Measurements from ENCODE around the gene KRT34. TPM values are rescaled to one million over a fixed set of nuclear protein-coding genes. Genes with fewer than 3 reads are reported as not detected.
"Not testable (repeated sequence)": the region's sequence is repeated elsewhere in the genome, so short reads cannot be mapped to it uniquely, and the experiment has no call there.

KRT34 gene
- polyA plus RNA-seq, 1 donor from 2014 or later, result not detected

DNA sequence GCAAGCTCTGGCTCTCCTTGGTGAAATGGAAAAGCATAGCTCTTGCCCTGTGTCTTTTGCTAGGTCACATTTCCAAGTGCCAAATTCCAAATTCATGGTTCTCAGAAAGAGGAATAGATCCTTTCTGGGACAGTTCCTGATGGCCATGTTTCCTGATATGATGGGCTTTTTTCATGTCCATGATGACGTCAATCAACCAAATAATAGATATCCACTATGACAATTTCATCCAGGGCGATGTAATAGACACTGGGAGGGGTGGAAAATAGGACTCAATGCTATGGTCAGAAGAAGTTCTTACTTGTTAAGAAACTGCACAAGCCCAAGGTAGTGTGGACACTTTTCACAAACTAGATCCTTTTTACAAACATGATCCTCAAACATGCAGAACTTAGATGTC, 30.9 kb downstream of the KRT34 start:
- Histone ChIP-seq H4K20me1 (ENCODE audit: insufficient read depth) (no peaks in the 10 kb centered on the region), H3K4me2 (ENCODE audit: low read length) (no peak overlapping the region), H3K9ac (ENCODE audit: low read length) (no peak overlapping the region), H3K27me3 (ENCODE audit: insufficient read depth, low read depth, low read length) (no peaks in the 10 kb centered on the region), H2AFZ (ENCODE audit: low read depth, low read length) (no peak overlapping the region), H3K9me2 (ENCODE audit: insufficient read depth, low read length) (no peaks in the 10 kb centered on the region), H3F3A (ENCODE audit: insufficient read depth, low read length, poor library complexity, severe bottlenecking) (no peaks in the 10 kb centered on the region), H3K4me3 (ENCODE audit: low read length) (no peak overlapping the region), H3K9me3 (ENCODE audit: low read length) (no peaks in the 10 kb centered on the region), H3K79me2 (replicated peaks; ENCODE audit: insufficient read depth, low read length) (no peaks in the 10 kb centered on the region), H3K27ac (ENCODE audit: low read length) (no peak overlapping the region), H3K36me3 (ENCODE audit: insufficient read depth, low read length) (no peaks in the 10 kb centered on the region)
- no peak for TF ChIP-seq SMC3 (conservative IDR thresholded peaks at IDR 0.05; ENCODE audit: poor library complexity)
- TF ChIP-seq, protein P1, sequence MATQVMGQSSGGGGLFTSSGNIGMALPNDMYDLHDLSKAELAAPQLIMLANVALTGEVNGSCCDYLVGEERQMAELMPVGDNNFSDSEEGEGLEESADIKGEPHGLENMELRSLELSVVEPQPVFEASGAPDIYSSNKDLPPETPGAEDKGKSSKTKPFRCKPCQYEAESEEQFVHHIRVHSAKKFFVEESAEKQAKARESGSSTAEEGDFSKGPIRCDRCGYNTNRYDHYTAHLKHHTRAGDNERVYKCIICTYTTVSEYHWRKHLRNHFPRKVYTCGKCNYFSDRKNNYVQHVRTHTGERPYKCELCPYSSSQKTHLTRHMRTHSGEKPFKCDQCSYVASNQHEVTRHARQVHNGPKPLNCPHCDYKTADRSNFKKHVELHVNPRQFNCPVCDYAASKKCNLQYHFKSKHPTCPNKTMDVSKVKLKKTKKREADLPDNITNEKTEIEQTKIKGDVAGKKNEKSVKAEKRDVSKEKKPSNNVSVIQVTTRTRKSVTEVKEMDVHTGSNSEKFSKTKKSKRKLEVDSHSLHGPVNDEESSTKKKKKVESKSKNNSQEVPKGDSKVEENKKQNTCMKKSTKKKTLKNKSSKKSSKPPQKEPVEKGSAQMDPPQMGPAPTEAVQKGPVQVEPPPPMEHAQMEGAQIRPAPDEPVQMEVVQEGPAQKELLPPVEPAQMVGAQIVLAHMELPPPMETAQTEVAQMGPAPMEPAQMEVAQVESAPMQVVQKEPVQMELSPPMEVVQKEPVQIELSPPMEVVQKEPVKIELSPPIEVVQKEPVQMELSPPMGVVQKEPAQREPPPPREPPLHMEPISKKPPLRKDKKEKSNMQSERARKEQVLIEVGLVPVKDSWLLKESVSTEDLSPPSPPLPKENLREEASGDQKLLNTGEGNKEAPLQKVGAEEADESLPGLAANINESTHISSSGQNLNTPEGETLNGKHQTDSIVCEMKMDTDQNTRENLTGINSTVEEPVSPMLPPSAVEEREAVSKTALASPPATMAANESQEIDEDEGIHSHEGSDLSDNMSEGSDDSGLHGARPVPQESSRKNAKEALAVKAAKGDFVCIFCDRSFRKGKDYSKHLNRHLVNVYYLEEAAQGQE (IDR thresholded peaks at IDR 0.05; ENCODE audit: borderline replicate concordance), result no peak
- TF ChIP-seq EZH2 (IDR thresholded peaks at IDR 0.05; ENCODE audit: borderline replicate concordance, insufficient read depth, low read length, poor library complexity, severe bottlenecking), result no peak
- no peak for TF ChIP-seq TAF1 (IDR thresholded peaks at IDR 0.05; ENCODE audit: low read depth)
- TF ChIP-seq MXI1 (conservative IDR thresholded peaks at IDR 0.05; ENCODE audit: poor library complexity, severe bottlenecking), result no peak
- no peak for TF ChIP-seq RAD21 (conservative IDR thresholded peaks at IDR 0.05)
- TF ChIP-seq EP300 (conservative IDR thresholded peaks at IDR 0.05; ENCODE audit: poor library complexity, severe bottlenecking), result no peak
- TF ChIP-seq, protein P2, sequence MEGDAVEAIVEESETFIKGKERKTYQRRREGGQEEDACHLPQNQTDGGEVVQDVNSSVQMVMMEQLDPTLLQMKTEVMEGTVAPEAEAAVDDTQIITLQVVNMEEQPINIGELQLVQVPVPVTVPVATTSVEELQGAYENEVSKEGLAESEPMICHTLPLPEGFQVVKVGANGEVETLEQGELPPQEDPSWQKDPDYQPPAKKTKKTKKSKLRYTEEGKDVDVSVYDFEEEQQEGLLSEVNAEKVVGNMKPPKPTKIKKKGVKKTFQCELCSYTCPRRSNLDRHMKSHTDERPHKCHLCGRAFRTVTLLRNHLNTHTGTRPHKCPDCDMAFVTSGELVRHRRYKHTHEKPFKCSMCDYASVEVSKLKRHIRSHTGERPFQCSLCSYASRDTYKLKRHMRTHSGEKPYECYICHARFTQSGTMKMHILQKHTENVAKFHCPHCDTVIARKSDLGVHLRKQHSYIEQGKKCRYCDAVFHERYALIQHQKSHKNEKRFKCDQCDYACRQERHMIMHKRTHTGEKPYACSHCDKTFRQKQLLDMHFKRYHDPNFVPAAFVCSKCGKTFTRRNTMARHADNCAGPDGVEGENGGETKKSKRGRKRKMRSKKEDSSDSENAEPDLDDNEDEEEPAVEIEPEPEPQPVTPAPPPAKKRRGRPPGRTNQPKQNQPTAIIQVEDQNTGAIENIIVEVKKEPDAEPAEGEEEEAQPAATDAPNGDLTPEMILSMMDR (IDR thresholded peaks at IDR 0.05; ENCODE audit: poor library complexity, severe bottlenecking), result no peak
- no peak for TF ChIP-seq POLR2AphosphoS5 (IDR thresholded peaks at IDR 0.05)

GRCh38 chr17:41350381-41350878, 31.7 kb downstream of the KRT34 start, which contains the start of gene KRT33A:
Gene KRT33A (minus strand): TSS chr17:41350828. CDS start chr17:41350767, 61 bp downstream.
- not testable (repeated sequence) for H3K4me3 ChIP-seq (ENCODE audit: low read length); H3K9me2 ChIP-seq (ENCODE audit: insufficient read depth, low read length); H3K9me3 ChIP-seq (ENCODE audit: low read length); H3K36me3 ChIP-seq (ENCODE audit: insufficient read depth, low read length); H3F3A ChIP-seq (ENCODE audit: insufficient read depth, low read length, poor library complexity, severe bottlenecking); H3K27me3 ChIP-seq (ENCODE audit: insufficient read depth, low read depth, low read length); H3K4me2 ChIP-seq (ENCODE audit: low read length); H3K27ac ChIP-seq (ENCODE audit: low read length); H3K9ac ChIP-seq (ENCODE audit: low read length); H4K20me1 ChIP-seq (ENCODE audit: insufficient read depth); H3K79me2 ChIP-seq (replicated peaks; ENCODE audit: insufficient read depth, low read length); H2AFZ ChIP-seq (ENCODE audit: low read depth, low read length)
